HG03565 (cell line): ENCODE results near the gene TRIM28.
"Not testable (repeated sequence)": the region's sequence is repeated elsewhere in the genome, so short reads cannot be mapped to it uniquely, and the experiment has no call there.

Experiments
- ATAC-seq: cut with Tn5 transposase; IDR thresholded peaks from one replicate; pipeline ENCODE4 v1.9.1; 2021; ENCODE audit warnings: mild to moderate bottlenecking, moderate library complexity; ENCODE audit not compliant: unreplicated experiment

Gene TRIM28

GRCh38 chr19:58543826-58544590 lies at the start of gene TRIM28:
Gene TRIM28, plus strand, starts transcription at chr19:58544064. Its CDS starts 694 bp downstream, at chr19:58544758.
- peak; percentile 73 for ATAC-seq

- no peak for ATAC-seq
Measured at GRCh38 chr19:58497634-58498170, 46.2 kb upstream of the TRIM28 start.

GRCh38 chr19:58498316-58499020 lies 45.4 kb upstream of the TRIM28 start:
- no peak for ATAC-seq

- ATAC-seq = peak; percentile 75
Measured at GRCh38 chr19:58499021-58499927, 44.6 kb upstream of the TRIM28 start.

GRCh38 chr19:58500242-58500641 lies 43.6 kb upstream of the TRIM28 start:
- no peak for ATAC-seq

GRCh38 chr19:58507602-58508223 lies 36.2 kb upstream of the TRIM28 start:
- not testable (repeated sequence) for ATAC-seq

GRCh38 chr19:58509731-58510083 lies 34.2 kb upstream of the TRIM28 start:
- ATAC-seq = no peak

GRCh38 chr19:58510084-58510862 lies 33.6 kb upstream of the TRIM28 start:
- no peak for ATAC-seq

GRCh38 chr19:58511353-58512208 lies 32.3 kb upstream of the TRIM28 start, which contains the start of gene SLC27A5:
Gene SLC27A5, minus strand, starts transcription at chr19:58511992. Its CDS starts 37 bp downstream, at chr19:58511955.
- no peak for ATAC-seq

GRCh38 chr19:58513213-58513693 lies 30.6 kb upstream of the TRIM28 start:
- no peak for ATAC-seq

GRCh38 chr19:58513694-58514563 lies 29.9 kb upstream of the TRIM28 start:
- peak; percentile 69 for ATAC-seq

- ATAC-seq = no peak
Measured at GRCh38 chr19:58514564-58515022, 29.3 kb upstream of the TRIM28 start.

GRCh38 chr19:58515259-58515658 lies 28.6 kb upstream of the TRIM28 start:
- ATAC-seq = no peak

- ATAC-seq = no peak
Measured at GRCh38 chr19:58516246-58516836, 27.5 kb upstream of the TRIM28 start.

- ATAC-seq = no peak
Measured at GRCh38 chr19:58516964-58517833, 26.7 kb upstream of the TRIM28 start.
